ENCODE results near the gene ARSG. TPM values are rescaled to one million over a fixed set of nuclear protein-coding genes. Genes with fewer than 3 reads are reported as not detected.

The ARSG gene
- total and polyA plus RNA-seq, 10 of the 15 experiments (the other 5 are each of a cell fraction or from before 2014, with no cell fraction given), result 2.9 to 13.5 (median 7.6) TPM

DNA sequence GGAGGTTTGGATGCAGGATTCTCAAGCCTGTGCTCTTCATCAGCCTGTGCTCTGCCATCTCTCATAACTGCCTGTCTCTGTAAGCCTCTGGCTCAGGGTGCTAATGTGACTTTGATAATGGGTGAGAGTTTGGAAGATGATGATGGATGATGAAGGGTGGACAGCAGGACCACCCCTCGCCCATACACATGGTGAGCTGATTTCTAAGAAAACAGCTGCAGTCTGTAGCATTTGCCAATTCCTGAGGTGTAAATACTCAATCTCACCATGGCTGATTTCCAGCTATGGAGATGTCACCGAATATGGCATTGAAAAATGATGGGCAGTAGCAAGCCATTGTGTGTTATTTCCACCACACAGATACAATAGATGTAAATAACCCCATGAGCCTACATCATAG, 74.2 kb downstream of the ARSG start:
- Histone ChIP-seq H3K4me3 (no peak overlapping the region), H3K4me2 (ENCODE audit: control insufficient read depth, insufficient read depth) (no peak overlapping the region), H4K20me1 (ENCODE audit: control insufficient read depth, insufficient read depth) (no peaks in the 10 kb centered on the region), H3K27ac (ENCODE audit: control insufficient read depth, insufficient read depth) (no peak overlapping the region), H3K4me1 (ENCODE audit: control insufficient read depth, insufficient read depth, low read length) (no peaks in the 10 kb centered on the region), H3K36me3 (ENCODE audit: control insufficient read depth in 2 of 2, insufficient read depth in 2 of 2, low read length in 1 of 2) (no peaks in the 10 kb centered on the region; a peak in 1 of 4 replicates), H2AFZ (ENCODE audit: control insufficient read depth, low read depth, low read length) (no peak overlapping the region), H3K27me3 (replicated peaks in 1 of 2; ENCODE audit: control insufficient read depth in 2 of 2, insufficient read depth in 2 of 2, low read length in 1 of 2) (no peaks in the 10 kb centered on the region; a peak in 1 of 4 replicates), H3K9me3 (replicated peaks; ENCODE audit: control insufficient read depth, insufficient read depth, low read length) (no peaks in the 10 kb centered on the region), H3K9ac (ENCODE audit: control insufficient read depth, insufficient read depth, low read length) (no peak overlapping the region), H3K79me2 (ENCODE audit: control insufficient read depth, insufficient read depth, low read length) (no peaks in the 10 kb centered on the region)
- FAIRE-seq, result no peak
- ChIA-PET SMC1A (ENCODE audit: uncharacterized antibody, unreplicated experiment) (no interaction called here), POLR2A (no interaction called here), RAD21 (ENCODE audit: unreplicated experiment) (no interaction called here), CTCF (no interaction called here)
- WGBS (ENCODE audit: insufficient coverage, insufficient replicate concordance, low lambda C conversion rate, missing lambda C conversion rate), result 57% methylated on average over 2 of the region's 2 CpGs
- no TSS peak for BruUV-seq (replicated peaks)
- TF ChIP-seq ZNF217 (IDR thresholded peaks at IDR 0.05) (no peak), EGR1 (IDR thresholded peaks at IDR 0.05; ENCODE audit: borderline replicate concordance in 1 of 2, low read depth in 2 of 2, low read length in 2 of 2) (no peak), CHD1 (IDR thresholded peaks at IDR 0.05; ENCODE audit: low read depth, low read length) (no peak), RFX5 (IDR thresholded peaks at IDR 0.05; ENCODE audit: low read depth, low read length) (no peak), MEF2B (IDR thresholded peaks at IDR 0.05; ENCODE audit: partially characterized antibody, poor library complexity, severe bottlenecking) (no peak), IRF4 (IDR thresholded peaks at IDR 0.05; ENCODE audit: low read depth, low read length) (no peak), WRNIP1 (IDR thresholded peaks at IDR 0.05; ENCODE audit: borderline replicate concordance, low read depth, low read length) (no peak), RB1 (IDR thresholded peaks at IDR 0.05; ENCODE audit: borderline replicate concordance) (no peak), NBN (IDR thresholded peaks at IDR 0.05) (no peak), MTA2 (IDR thresholded peaks at IDR 0.05; ENCODE audit: low read depth) (no peak), IKZF2 (IDR thresholded peaks at IDR 0.05) (no peak), RAD21 (IDR thresholded peaks at IDR 0.05; ENCODE audit: insufficient read depth, low read depth, low read length) (no peak), BACH1 (IDR thresholded peaks at IDR 0.05; ENCODE audit: borderline replicate concordance) (no peak), SRF (IDR thresholded peaks at IDR 0.05; ENCODE audit: low read depth in 2 of 2, low read length in 2 of 2) (no peak), IKZF1 (conservative IDR thresholded peaks at IDR 0.05) (no peak)
- TF ChIP-seq, protein P1, sequence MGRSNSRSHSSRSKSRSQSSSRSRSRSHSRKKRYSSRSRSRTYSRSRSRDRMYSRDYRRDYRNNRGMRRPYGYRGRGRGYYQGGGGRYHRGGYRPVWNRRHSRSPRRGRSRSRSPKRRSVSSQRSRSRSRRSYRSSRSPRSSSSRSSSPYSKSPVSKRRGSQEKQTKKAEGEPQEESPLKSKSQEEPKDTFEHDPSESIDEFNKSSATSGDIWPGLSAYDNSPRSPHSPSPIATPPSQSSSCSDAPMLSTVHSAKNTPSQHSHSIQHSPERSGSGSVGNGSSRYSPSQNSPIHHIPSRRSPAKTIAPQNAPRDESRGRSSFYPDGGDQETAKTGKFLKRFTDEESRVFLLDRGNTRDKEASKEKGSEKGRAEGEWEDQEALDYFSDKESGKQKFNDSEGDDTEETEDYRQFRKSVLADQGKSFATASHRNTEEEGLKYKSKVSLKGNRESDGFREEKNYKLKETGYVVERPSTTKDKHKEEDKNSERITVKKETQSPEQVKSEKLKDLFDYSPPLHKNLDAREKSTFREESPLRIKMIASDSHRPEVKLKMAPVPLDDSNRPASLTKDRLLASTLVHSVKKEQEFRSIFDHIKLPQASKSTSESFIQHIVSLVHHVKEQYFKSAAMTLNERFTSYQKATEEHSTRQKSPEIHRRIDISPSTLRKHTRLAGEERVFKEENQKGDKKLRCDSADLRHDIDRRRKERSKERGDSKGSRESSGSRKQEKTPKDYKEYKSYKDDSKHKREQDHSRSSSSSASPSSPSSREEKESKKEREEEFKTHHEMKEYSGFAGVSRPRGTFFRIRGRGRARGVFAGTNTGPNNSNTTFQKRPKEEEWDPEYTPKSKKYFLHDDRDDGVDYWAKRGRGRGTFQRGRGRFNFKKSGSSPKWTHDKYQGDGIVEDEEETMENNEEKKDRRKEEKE (IDR thresholded peaks at IDR 0.05), result no peak
- TF ChIP-seq, protein P2, sequence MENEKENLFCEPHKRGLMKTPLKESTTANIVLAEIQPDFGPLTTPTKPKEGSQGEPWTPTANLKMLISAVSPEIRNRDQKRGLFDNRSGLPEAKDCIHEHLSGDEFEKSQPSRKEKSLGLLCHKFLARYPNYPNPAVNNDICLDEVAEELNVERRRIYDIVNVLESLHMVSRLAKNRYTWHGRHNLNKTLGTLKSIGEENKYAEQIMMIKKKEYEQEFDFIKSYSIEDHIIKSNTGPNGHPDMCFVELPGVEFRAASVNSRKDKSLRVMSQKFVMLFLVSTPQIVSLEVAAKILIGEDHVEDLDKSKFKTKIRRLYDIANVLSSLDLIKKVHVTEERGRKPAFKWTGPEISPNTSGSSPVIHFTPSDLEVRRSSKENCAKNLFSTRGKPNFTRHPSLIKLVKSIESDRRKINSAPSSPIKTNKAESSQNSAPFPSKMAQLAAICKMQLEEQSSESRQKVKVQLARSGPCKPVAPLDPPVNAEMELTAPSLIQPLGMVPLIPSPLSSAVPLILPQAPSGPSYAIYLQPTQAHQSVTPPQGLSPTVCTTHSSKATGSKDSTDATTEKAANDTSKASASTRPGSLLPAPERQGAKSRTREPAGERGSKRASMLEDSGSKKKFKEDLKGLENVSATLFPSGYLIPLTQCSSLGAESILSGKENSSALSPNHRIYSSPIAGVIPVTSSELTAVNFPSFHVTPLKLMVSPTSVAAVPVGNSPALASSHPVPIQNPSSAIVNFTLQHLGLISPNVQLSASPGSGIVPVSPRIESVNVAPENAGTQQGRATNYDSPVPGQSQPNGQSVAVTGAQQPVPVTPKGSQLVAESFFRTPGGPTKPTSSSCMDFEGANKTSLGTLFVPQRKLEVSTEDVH (IDR thresholded peaks at IDR 0.05; ENCODE audit: low read depth, partially characterized antibody), result no peak
- TF ChIP-seq, protein P3, sequence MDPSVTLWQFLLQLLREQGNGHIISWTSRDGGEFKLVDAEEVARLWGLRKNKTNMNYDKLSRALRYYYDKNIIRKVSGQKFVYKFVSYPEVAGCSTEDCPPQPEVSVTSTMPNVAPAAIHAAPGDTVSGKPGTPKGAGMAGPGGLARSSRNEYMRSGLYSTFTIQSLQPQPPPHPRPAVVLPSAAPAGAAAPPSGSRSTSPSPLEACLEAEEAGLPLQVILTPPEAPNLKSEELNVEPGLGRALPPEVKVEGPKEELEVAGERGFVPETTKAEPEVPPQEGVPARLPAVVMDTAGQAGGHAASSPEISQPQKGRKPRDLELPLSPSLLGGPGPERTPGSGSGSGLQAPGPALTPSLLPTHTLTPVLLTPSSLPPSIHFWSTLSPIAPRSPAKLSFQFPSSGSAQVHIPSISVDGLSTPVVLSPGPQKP (IDR thresholded peaks at IDR 0.05; ENCODE audit: low read depth, low read length), result no peak
- no peak for DNase-seq (ENCODE audit: low read depth, low spot score)
- in situ Hi-C loops (cut with MboI), result no loop called here
- no peak for ATAC-seq
- intact Hi-C loops (cut with micrococcal nuclease; ENCODE audit: unreplicated experiment), result no loop called here
